Adipocyte (in vitro differentiated cells): ENCODE results near the gene CEBPA.
A peak's percentile ranks its signal among the peaks of the same experiment; 100 is the strongest.

Source experiments
- DNase-seq: peaks from one replicate; pipeline ENCODE4 v3.0.0-alpha.2; 2015; ENCODE audit warnings: low read depth
- H3K27me3 ChIP-seq: replicated peaks from 2 replicates; pipeline ENCODE4 v1.7.0; 2013; ENCODE audit warnings: mild to moderate bottlenecking, low read length, moderate library complexity; ENCODE audit not compliant: control insufficient read depth, insufficient read depth
- H3K36me3 ChIP-seq: 2 replicates; pipeline ENCODE4 v1.7.0; 2013; ENCODE audit warnings: low read length, mild to moderate bottlenecking, moderate library complexity; ENCODE audit not compliant: control insufficient read depth, insufficient read depth, severe bottlenecking
- H3K4me1 ChIP-seq: 2 replicates; pipeline ENCODE4 v1.7.0; 2013; ENCODE audit warnings: mild to moderate bottlenecking, low read length, moderate library complexity; ENCODE audit not compliant: control insufficient read depth, insufficient read depth
- H3K4me3 ChIP-seq: 2 replicates; pipeline ENCODE4 v1.7.0; 2013; ENCODE audit warnings: mild to moderate bottlenecking, low read length, moderate library complexity
- H3K9ac ChIP-seq: 2 replicates; pipeline ENCODE4 v1.7.0; 2013; ENCODE audit warnings: mild to moderate bottlenecking, low read length, moderate library complexity
- H3K9me3 ChIP-seq: 2 replicates; pipeline ENCODE4 v1.7.0; 2013; ENCODE audit warnings: mild to moderate bottlenecking, low read length, moderate library complexity; ENCODE audit not compliant: control insufficient read depth

The CEBPA gene

GRCh38 chr19:33274663-33275558, 27.4 kb downstream of the CEBPA start:
- no peak overlapping the region for H3K9ac ChIP-seq
- H3K4me3 ChIP-seq, result no peak overlapping the region
- H3K36me3 ChIP-seq, result no peaks in the 10 kb centered on the region
- H3K4me1 ChIP-seq, result peaks cover 32% of the 10 kb centered on the region
- no peaks in the 10 kb centered on the region for H3K9me3 ChIP-seq
- no peaks in the 10 kb centered on the region for H3K27me3 ChIP-seq
- DNase-seq, result no peak

GRCh38 chr19:33273881-33274662, 28.3 kb downstream of the CEBPA start:
- Histone ChIP-seq H3K9me3 (no peaks in the 10 kb centered on the region), H3K4me3 (no peak overlapping the region), H3K27me3 (no peaks in the 10 kb centered on the region), H3K36me3 (no peaks in the 10 kb centered on the region), H3K9ac (peak overlapping the region; percentile 21), H3K4me1 (peaks cover 30% of the 10 kb centered on the region)
- peak; percentile 71 for DNase-seq

GRCh38 chr19:33273065-33273736, 29.1 kb downstream of the CEBPA start:
- no peak for DNase-seq
- Histone ChIP-seq H3K36me3 (no peaks in the 10 kb centered on the region), H3K27me3 (no peaks in the 10 kb centered on the region), H3K4me1 (peaks cover 23% of the 10 kb centered on the region), H3K4me3 (no peak overlapping the region), H3K9ac (peak overlapping the region; percentile 21), H3K9me3 (no peaks in the 10 kb centered on the region)

- Histone ChIP-seq H3K9ac (no peak overlapping the region), H3K9me3 (no peaks in the 10 kb centered on the region), H3K4me3 (no peak overlapping the region), H3K4me1 (peaks cover 18% of the 10 kb centered on the region), H3K36me3 (no peaks in the 10 kb centered on the region), H3K27me3 (no peaks in the 10 kb centered on the region)
- no peak for DNase-seq
These were observed 30.9 kb downstream of the CEBPA start for GRCh38 chr19:33271246-33272021.

GRCh38 chr19:33270769-33271168, 31.6 kb downstream of the CEBPA start:
- no peaks in the 10 kb centered on the region for H3K36me3 ChIP-seq
- no peaks in the 10 kb centered on the region for H3K9me3 ChIP-seq
- H3K27me3 ChIP-seq, result no peaks in the 10 kb centered on the region
- no peak for DNase-seq
- no peak overlapping the region for H3K4me3 ChIP-seq
- peaks cover 18% of the 10 kb centered on the region for H3K4me1 ChIP-seq
- no peak overlapping the region for H3K9ac ChIP-seq

GRCh38 chr19:33269016-33269415, 33.3 kb downstream of the CEBPA start:
- H3K9ac ChIP-seq, result no peak overlapping the region
- H3K4me3 ChIP-seq, result no peak overlapping the region
- H3K9me3 ChIP-seq, result no peaks in the 10 kb centered on the region
- H3K36me3 ChIP-seq, result no peaks in the 10 kb centered on the region
- peaks cover 9% of the 10 kb centered on the region for H3K4me1 ChIP-seq
- no peak for DNase-seq
- H3K27me3 ChIP-seq, result peaks cover 4% of the 10 kb centered on the region

- H3K36me3 ChIP-seq, result no peaks in the 10 kb centered on the region
- H3K9me3 ChIP-seq, result no peaks in the 10 kb centered on the region
- no peak for DNase-seq
- H3K27me3 ChIP-seq, result peaks cover 4% of the 10 kb centered on the region
- H3K9ac ChIP-seq, result no peak overlapping the region
- H3K4me3 ChIP-seq, result no peak overlapping the region
- H3K4me1 ChIP-seq, result peaks cover 2% of the 10 kb centered on the region
These were observed 34.0 kb downstream of the CEBPA start for GRCh38 chr19:33268162-33268991.

GRCh38 chr19:33267706-33268105, 34.6 kb downstream of the CEBPA start:
- H3K9ac ChIP-seq, result no peak overlapping the region
- no peaks in the 10 kb centered on the region for H3K4me1 ChIP-seq
- H3K36me3 ChIP-seq, result no peaks in the 10 kb centered on the region
- peaks cover 4% of the 10 kb centered on the region for H3K27me3 ChIP-seq
- no peak overlapping the region for H3K4me3 ChIP-seq
- H3K9me3 ChIP-seq, result no peaks in the 10 kb centered on the region
- DNase-seq, result no peak

GRCh38 chr19:33266974-33267484, 35.3 kb downstream of the CEBPA start:
- DNase-seq, result no peak
- Histone ChIP-seq H3K9me3 (no peaks in the 10 kb centered on the region), H3K4me3 (no peak overlapping the region), H3K27me3 (peaks cover 4% of the 10 kb centered on the region), H3K36me3 (no peaks in the 10 kb centered on the region), H3K4me1 (no peaks in the 10 kb centered on the region), H3K9ac (no peak overlapping the region)

- DNase-seq, result no peak
- H3K9me3 ChIP-seq, result no peaks in the 10 kb centered on the region
- no peaks in the 10 kb centered on the region for H3K4me1 ChIP-seq
- peaks cover 4% of the 10 kb centered on the region for H3K27me3 ChIP-seq
- H3K36me3 ChIP-seq, result no peaks in the 10 kb centered on the region
- H3K4me3 ChIP-seq, result no peak overlapping the region
- no peak overlapping the region for H3K9ac ChIP-seq
These were observed 37.4 kb downstream of the CEBPA start for GRCh38 chr19:33264881-33265445.
